Neural cell (in vitro differentiated cells): ENCODE results near the gene MTA1. TPM values are rescaled to one million over a fixed set of nuclear protein-coding genes. Genes with fewer than 3 reads are reported as not detected.

Source experiments
- H2AFZ ChIP-seq: fragments of 200-600, 300-800 bp; sonication (generic), shearing (Covaris generic); 2 replicates; pipeline ENCODE4 v1.6.0; 2014; ENCODE audit warnings: low read depth, mild to moderate bottlenecking, antibody characterized with exemption, low read length, moderate library complexity
- H3F3A ChIP-seq: fragments of 200-600 bp; shearing (Covaris generic); 2 replicates; pipeline ENCODE4 v1.6.1; 2016; ENCODE audit warnings: mild to moderate bottlenecking, moderate library complexity, mixed read lengths, antibody characterized with exemption, low read length; ENCODE audit not compliant: insufficient read depth, poor library complexity, severe bottlenecking
- H3K27ac ChIP-seq: fragments of 200-600, 300-800 bp; sonication (generic), shearing (Covaris generic); 2 replicates; pipeline ENCODE4 v1.5.1; 2014; ENCODE audit warnings: mild to moderate bottlenecking, low read length, moderate library complexity
- H3K27me3 ChIP-seq: fragments of 300-800, 200-600 bp; sonication (generic), shearing (Covaris generic); 2 replicates; pipeline ENCODE4 v1.6.0; 2014; ENCODE audit warnings: mild to moderate bottlenecking, low read depth, low read length, moderate library complexity; ENCODE audit not compliant: insufficient read depth
- H3K36me3 ChIP-seq: fragments of 300-800, 200-600 bp; sonication (generic), shearing (Covaris generic); 2 replicates; pipeline ENCODE4 v1.5.1; 2014; ENCODE audit warnings: mild to moderate bottlenecking, antibody characterized with exemption, low read length, moderate library complexity; ENCODE audit not compliant: insufficient read depth
- H3K4me2 ChIP-seq: fragments of 300-800, 200-600 bp; sonication (generic), shearing (Covaris generic); 2 replicates; pipeline ENCODE4 v1.6.0; 2014; ENCODE audit warnings: mild to moderate bottlenecking, low read length
- H3K4me3 ChIP-seq: fragments of 300-800, 200-600 bp; sonication (generic), shearing (Covaris generic); 2 replicates; pipeline ENCODE4 v1.5.1; 2014; ENCODE audit warnings: mild to moderate bottlenecking, low read length, moderate library complexity
- H3K79me2 ChIP-seq: fragments of 200-600 bp; shearing (Covaris generic); replicated peaks from 2 replicates; pipeline ENCODE4 v1.6.0; 2014; ENCODE audit warnings: mild to moderate bottlenecking, low read length, moderate library complexity; ENCODE audit not compliant: insufficient read depth
- H3K9ac ChIP-seq: fragments of 300-800, 200-600 bp; sonication (generic), shearing (Covaris generic); 2 replicates; pipeline ENCODE4 v1.6.1; 2016; ENCODE audit warnings: mild to moderate bottlenecking, low read length, mixed read lengths
- H3K9me2 ChIP-seq: fragments of 200-600 bp; shearing (Covaris generic); 2 replicates; pipeline ENCODE4 v1.6.1; 2016; ENCODE audit warnings: mild to moderate bottlenecking, low read length, mixed read lengths; ENCODE audit not compliant: insufficient read depth
- H3K9me3 ChIP-seq: fragments of 200-600, 300-800 bp; sonication (generic), shearing (Covaris generic); 2 replicates; pipeline ENCODE4 v1.6.1; 2016; ENCODE audit warnings: mild to moderate bottlenecking, mixed run types, low read length, moderate library complexity, mixed read lengths
- H4K20me1 ChIP-seq: fragments of 200-600 bp; shearing (Covaris generic); 2 replicates; pipeline ENCODE4 v1.6.1; 2016; ENCODE audit warnings: mild to moderate bottlenecking, mixed run types; ENCODE audit not compliant: insufficient read depth
- CTCF ChIP-seq: fragments of 450-650 bp; IDR thresholded peaks from 2 replicates; pipeline ENCODE4 v1.5.1; 2014; ENCODE audit warnings: antibody characterized with exemption, mild to moderate bottlenecking, moderate library complexity; ENCODE audit not compliant: poor library complexity, severe bottlenecking
- EP300 ChIP-seq: fragments of 450-650 bp; conservative IDR thresholded peaks from 2 replicates; pipeline ENCODE4 v1.6.1; 2014; ENCODE audit warnings: antibody characterized with exemption, mild to moderate bottlenecking, moderate library complexity; ENCODE audit not compliant: poor library complexity, severe bottlenecking
- EZH2 ChIP-seq: fragments of 200-600, 300-800 bp; shearing (Covaris generic), sonication (generic); IDR thresholded peaks from 2 replicates; pipeline ENCODE4 v1.6.1; 2014; ENCODE audit warnings: antibody characterized with exemption, low read length, borderline replicate concordance, mild to moderate bottlenecking; ENCODE audit not compliant: insufficient read depth, poor library complexity, severe bottlenecking
- MXI1 ChIP-seq: fragments of 450-650 bp; conservative IDR thresholded peaks from 2 replicates; pipeline ENCODE4 v1.6.1; 2014; ENCODE audit warnings: antibody characterized with exemption, mild to moderate bottlenecking; ENCODE audit not compliant: poor library complexity, severe bottlenecking
- POLR2AphosphoS5 ChIP-seq: IDR thresholded peaks from 2 replicates; pipeline ENCODE4 v1.6.1; 2012
- RAD21 ChIP-seq: fragments of 450-650 bp; conservative IDR thresholded peaks from 2 replicates; pipeline ENCODE4 v1.6.1; 2014; ENCODE audit warnings: antibody characterized with exemption, mild to moderate bottlenecking, moderate library complexity
- SMC3 ChIP-seq: fragments of 450-650 bp; conservative IDR thresholded peaks from 2 replicates; pipeline ENCODE4 v1.6.1; 2014; ENCODE audit warnings: antibody characterized with exemption, mild to moderate bottlenecking, moderate library complexity; ENCODE audit not compliant: poor library complexity
- TAF1 ChIP-seq: IDR thresholded peaks from 2 replicates; pipeline ENCODE4 v1.6.1; 2012; ENCODE audit warnings: low read depth
- polyA plus RNA-seq: library from polyadenylated mRNA; depleted of rRNA; stranded (reverse); fragments of >200 nt; gene quantifications from 2 replicates; pipeline ENCODE4 v1.2.3, GENCODE V29; 2014
- TF ChIP-seq, protein P1 (sequence below): IDR thresholded peaks from 2 replicates; pipeline ENCODE4 v1.6.1; 2012; ENCODE audit warnings: borderline replicate concordance

The MTA1 gene
- polyA plus RNA-seq, 1 donor from 2014 or later = 94.0 TPM

GRCh38 chr14:105446971-105447370 is 27.3 kb downstream of the MTA1 start:
- H4K20me1 ChIP-seq = no peaks in the 10 kb centered on the region

GRCh38 chr14:105447651-105448640 is 28.3 kb downstream of the MTA1 start:
- Histone ChIP-seq H3K27ac (no peak overlapping the region), H3K9ac (no peak overlapping the region)

More at GRCh38 chr14:105446971-105447370, 27.3 kb downstream of the MTA1 start:
- Histone ChIP-seq H3K9me3 (no peaks in the 10 kb centered on the region), H3K9ac (no peak overlapping the region), H3K27me3 (no peaks in the 10 kb centered on the region), H3F3A (no peaks in the 10 kb centered on the region), H2AFZ (no peak overlapping the region), H3K27ac (no peak overlapping the region), H3K9me2 (no peaks in the 10 kb centered on the region), H3K4me3 (no peak overlapping the region), H3K79me2 (no peaks in the 10 kb centered on the region), H3K4me2 (no peak overlapping the region), H3K36me3 (no peaks in the 10 kb centered on the region)
- TF ChIP-seq POLR2AphosphoS5 = no peak
- TF ChIP-seq RAD21 = no peak
- no peak for TF ChIP-seq EP300
- no peak for TF ChIP-seq SMC3
- no peak for TF ChIP-seq CTCF

More at GRCh38 chr14:105447651-105448640, 28.3 kb downstream of the MTA1 start:
- Histone ChIP-seq H4K20me1 (no peaks in the 10 kb centered on the region), H3K79me2 (no peaks in the 10 kb centered on the region), H3F3A (no peaks in the 10 kb centered on the region), H3K9me3 (no peaks in the 10 kb centered on the region), H3K4me3 (no peak overlapping the region), H3K36me3 (no peaks in the 10 kb centered on the region), H3K4me2 (no peak overlapping the region), H3K27me3 (no peaks in the 10 kb centered on the region), H3K9me2 (no peaks in the 10 kb centered on the region), H2AFZ (no peak overlapping the region)
- TF ChIP-seq EP300 (no peak), RAD21 (no peak), EZH2 (no peak), MXI1 (no peak), POLR2AphosphoS5 (no peak), CTCF (no peak), SMC3 (no peak), TAF1 (no peak)
- TF ChIP-seq, protein P1, sequence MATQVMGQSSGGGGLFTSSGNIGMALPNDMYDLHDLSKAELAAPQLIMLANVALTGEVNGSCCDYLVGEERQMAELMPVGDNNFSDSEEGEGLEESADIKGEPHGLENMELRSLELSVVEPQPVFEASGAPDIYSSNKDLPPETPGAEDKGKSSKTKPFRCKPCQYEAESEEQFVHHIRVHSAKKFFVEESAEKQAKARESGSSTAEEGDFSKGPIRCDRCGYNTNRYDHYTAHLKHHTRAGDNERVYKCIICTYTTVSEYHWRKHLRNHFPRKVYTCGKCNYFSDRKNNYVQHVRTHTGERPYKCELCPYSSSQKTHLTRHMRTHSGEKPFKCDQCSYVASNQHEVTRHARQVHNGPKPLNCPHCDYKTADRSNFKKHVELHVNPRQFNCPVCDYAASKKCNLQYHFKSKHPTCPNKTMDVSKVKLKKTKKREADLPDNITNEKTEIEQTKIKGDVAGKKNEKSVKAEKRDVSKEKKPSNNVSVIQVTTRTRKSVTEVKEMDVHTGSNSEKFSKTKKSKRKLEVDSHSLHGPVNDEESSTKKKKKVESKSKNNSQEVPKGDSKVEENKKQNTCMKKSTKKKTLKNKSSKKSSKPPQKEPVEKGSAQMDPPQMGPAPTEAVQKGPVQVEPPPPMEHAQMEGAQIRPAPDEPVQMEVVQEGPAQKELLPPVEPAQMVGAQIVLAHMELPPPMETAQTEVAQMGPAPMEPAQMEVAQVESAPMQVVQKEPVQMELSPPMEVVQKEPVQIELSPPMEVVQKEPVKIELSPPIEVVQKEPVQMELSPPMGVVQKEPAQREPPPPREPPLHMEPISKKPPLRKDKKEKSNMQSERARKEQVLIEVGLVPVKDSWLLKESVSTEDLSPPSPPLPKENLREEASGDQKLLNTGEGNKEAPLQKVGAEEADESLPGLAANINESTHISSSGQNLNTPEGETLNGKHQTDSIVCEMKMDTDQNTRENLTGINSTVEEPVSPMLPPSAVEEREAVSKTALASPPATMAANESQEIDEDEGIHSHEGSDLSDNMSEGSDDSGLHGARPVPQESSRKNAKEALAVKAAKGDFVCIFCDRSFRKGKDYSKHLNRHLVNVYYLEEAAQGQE = no peak
